CD14-positive monocyte (primary cell): ENCODE measurements around the gene HPCA. TPM values are rescaled to one million over a fixed set of nuclear protein-coding genes. Genes with fewer than 3 reads are reported as not detected.

Experiments
- DNase-seq, 3 donors: peaks; one replicate each; pipeline ENCODE4 v3.0.0-alpha.2; 2011 to 2022
- H2AFZ ChIP-seq: 2 replicates; pipeline ENCODE4 v1.6.0; 2012; ENCODE audit warnings: mild to moderate bottlenecking, low read depth, low read length, inconsistent platforms; ENCODE audit not compliant: insufficient read depth, poor library complexity, severe bottlenecking
- H3K27ac ChIP-seq, 2 donors: 1 replicate in 1 of 2; 2 replicates in 1 of 2; pipeline ENCODE4 v1.5.1; 2012 to 2013; ENCODE audit warnings: low read length in 2 of 2, control low read depth in 1 of 2, inconsistent platforms in 1 of 2, low read depth in 1 of 2, mild to moderate bottlenecking in 1 of 2
- H3K27me3 ChIP-seq, 2 donors: one replicate each; pipeline versions ENCODE4 v1.6.0 to v1.6.1; 2011 to 2013; ENCODE audit warnings: low read length in 2 of 2; ENCODE audit not compliant: control insufficient read depth in 2 of 2, insufficient read depth in 2 of 2
- H3K36me3 ChIP-seq, 2 donors: replicated peaks in 1 of 2; 1 replicate in 1 of 2; 2 replicates in 1 of 2; pipeline versions ENCODE4 v1.5.1 to v1.6.1; 2012 to 2013; ENCODE audit warnings: low read length in 2 of 2, control low read depth in 1 of 2, inconsistent platforms in 1 of 2, mild to moderate bottlenecking in 1 of 2; ENCODE audit not compliant: insufficient read depth in 2 of 2, control insufficient read depth in 1 of 2
- H3K4me1 ChIP-seq, 2 donors: 1 replicate in 1 of 2; 2 replicates in 1 of 2; pipeline versions ENCODE4 v1.5.1 to v1.6.1; 2012 to 2013; ENCODE audit warnings: low read length in 2 of 2, control low read depth in 1 of 2, inconsistent platforms in 1 of 2, mild to moderate bottlenecking in 1 of 2, moderate library complexity in 1 of 2; ENCODE audit not compliant: insufficient read depth in 2 of 2, control insufficient read depth in 1 of 2
- H3K4me2 ChIP-seq: replicated peaks from 2 replicates; pipeline ENCODE3; 2012; ENCODE audit warnings: low read length, moderate library complexity, mild to moderate bottlenecking; ENCODE audit not compliant: poor library complexity, severe bottlenecking; ENCODE audit errors: extremely low read depth
- H3K4me3 ChIP-seq, 3 experiments: fragments of 200-600 bp in 1 of 3; sonication (generic) in 1 of 3; replicated peaks in 1 of 3; 1 replicate in 2 of 3; 2 replicates in 1 of 3; pipeline ENCODE4 v1.5.1; 2011 to 2013; ENCODE audit warnings: low read length in 3 of 3, mild to moderate bottlenecking in 3 of 3, control low read depth in 2 of 3, low read depth in 2 of 3, inconsistent platforms in 1 of 3, moderate library complexity in 1 of 3
- H3K79me2 ChIP-seq: 2 replicates; pipeline ENCODE4 v1.6.0; 2012; ENCODE audit warnings: mild to moderate bottlenecking, control low read depth, inconsistent platforms, low read length, moderate library complexity; ENCODE audit not compliant: insufficient read depth
- H3K9ac ChIP-seq: 2 replicates; pipeline ENCODE4 v1.6.0; 2017; ENCODE audit warnings: low read length, mild to moderate bottlenecking; ENCODE audit not compliant: insufficient read depth, poor library complexity, severe bottlenecking
- H3K9me3 ChIP-seq, 2 donors: replicated peaks in 1 of 2; 1 replicate in 1 of 2; 2 replicates in 1 of 2; pipeline versions ENCODE4 v1.5.1 to v1.6.1; 2012 to 2013; ENCODE audit warnings: low read length in 2 of 2, control low read depth in 1 of 2; ENCODE audit not compliant: control insufficient read depth in 1 of 2, insufficient read depth in 1 of 2
- H4K20me1 ChIP-seq: 2 replicates; pipeline ENCODE4 v1.6.0; 2012; ENCODE audit warnings: mild to moderate bottlenecking, low read length, control low read depth, moderate library complexity; ENCODE audit not compliant: insufficient read depth
- H3K27ac Mint-ChIP-seq, 7 donors: one replicate each; pipeline ENCODE4 v1.8.0; 2020; ENCODE audit warnings: mild to moderate bottlenecking in 7 of 7, mixed read lengths in 7 of 7, moderate library complexity in 6 of 7, inconsistent platforms in 2 of 7
- H3K27me3 Mint-ChIP-seq, 3 donors: one replicate each; pipeline ENCODE4 v1.8.0; 2021 to 2022; ENCODE audit warnings: low read depth in 3 of 3, mild to moderate bottlenecking in 3 of 3, mixed read lengths in 3 of 3, moderate library complexity in 3 of 3, inconsistent platforms in 1 of 3
- H3K36me3 Mint-ChIP-seq, 2 donors: one replicate each; pipeline ENCODE4 v1.8.0; 2020; ENCODE audit warnings: mixed read lengths in 2 of 2, inconsistent platforms in 1 of 2, mild to moderate bottlenecking in 1 of 2
- H3K4me1 Mint-ChIP-seq: one replicate; pipeline ENCODE4 v1.8.0; 2020; ENCODE audit warnings: mild to moderate bottlenecking, mixed read lengths
- H3K4me3 Mint-ChIP-seq, 2 donors: one replicate each; pipeline ENCODE4 v1.8.0; 2020; ENCODE audit warnings: mild to moderate bottlenecking in 2 of 2, mixed read lengths in 2 of 2, moderate library complexity in 1 of 2
- H3K9me3 Mint-ChIP-seq, 7 donors: one replicate each; pipeline ENCODE4 v1.8.0; 2020 to 2022; ENCODE audit warnings: mixed read lengths in 7 of 7, mild to moderate bottlenecking in 6 of 7, moderate library complexity in 6 of 7, inconsistent platforms in 2 of 7
- CTCF ChIP-seq: fragments of 200-600 bp; IDR thresholded peaks from one replicate; pipeline ENCODE4 v1.8.0; 2022; ENCODE audit warnings: antibody characterized with exemption, mild to moderate bottlenecking
- WGBS: methylation state at CpG from one replicate; pipeline ENCODE4 v1.1.5; 2013; ENCODE audit warnings: missing lambda C conversion rate; ENCODE audit not compliant: insufficient coverage; 5-methylcytosine and 5-hydroxymethylcytosine counted together
- intact Hi-C, 2 donors: fragments of 100-400 bp; cut with micrococcal nuclease; formaldehyde crosslinking; loops; one replicate each; pipeline versions ENCODE4 v1.15.0 to v1.15.1; 2023
- polyA plus RNA-seq, 3 donors: library from polyadenylated mRNA; depleted of rRNA in 1 of 3; unstranded in 2 of 3; stranded (reverse) in 1 of 3; fragments of 300-500 nt in 2 of 3; fragments of >200 nt in 1 of 3; fragmentation: Illumina TruSeq in 2 of 3; gene quantifications; 1 replicate in 2 of 3; 2 replicates in 1 of 3; pipeline ENCODE4 v1.2.3, GENCODE V29; 2012 to 2021

Gene HPCA
- polyA plus RNA-seq, 3 donors: not detected

- WGBS: 99% methylated on average over 8 of the region's 13 CpGs
- Histone ChIP-seq H3K27ac (no peak overlapping the region), H3K36me3 (peaks cover 58 to 93% of the 10 kb centered on the region in 2 donors), H3K27me3 (no peaks in the 10 kb centered on the region), H3K9ac (no peak overlapping the region), H2AFZ (no peak overlapping the region), H3K79me2 (no peaks in the 10 kb centered on the region), H4K20me1 (no peaks in the 10 kb centered on the region), H3K9me3 (no peaks in the 10 kb centered on the region), H3K4me2 (no peak overlapping the region), H3K4me1 (no peaks in the 10 kb centered on the region), H3K4me3 (no peak overlapping the region)
- Mint-ChIP-seq H3K9me3 (peaks cover 0 to 2% (median 0%) of the 10 kb centered on the region in 7 donors), H3K27ac (no peak overlapping the region), H3K4me1 (no peaks in the 10 kb centered on the region), H3K36me3 (peaks cover 63 to 83% of the 10 kb centered on the region in 2 donors), H3K4me3 (no peak overlapping the region), H3K27me3 (no peaks in the 10 kb centered on the region)
- no peak for TF ChIP-seq CTCF
- intact Hi-C loops: no loop called here
- DNase-seq: no peak
Observed at GRCh38 chr1:32855861-32856617, 30.3 kb upstream of the HPCA start.

- no peak for TF ChIP-seq CTCF
- Mint-ChIP-seq H3K4me3 (no peak overlapping the region), H3K4me1 (no peaks in the 10 kb centered on the region), H3K27me3 (no peaks in the 10 kb centered on the region), H3K36me3 (peaks cover 73 to 84% of the 10 kb centered on the region in 2 donors), H3K9me3 (peaks cover 0 to 2% (median 0%) of the 10 kb centered on the region in 7 donors), H3K27ac (no peak overlapping the region)
- no CpG with 5 or more reads among the region's 2 CpGs for WGBS
- H4K20me1 ChIP-seq: no peaks in the 10 kb centered on the region
- H3K36me3 ChIP-seq: peaks cover 54 to 98% of the 10 kb centered on the region in 2 donors
- intact Hi-C loops: no loop called here
- H3K79me2 ChIP-seq: no peaks in the 10 kb centered on the region
- H3K9ac ChIP-seq: no peak overlapping the region
- H3K9me3 ChIP-seq: no peaks in the 10 kb centered on the region
- H2AFZ ChIP-seq: no peak overlapping the region
- H3K4me1 ChIP-seq: no peaks in the 10 kb centered on the region
- H3K27ac ChIP-seq: no peak overlapping the region
- no peak for DNase-seq
- no peak overlapping the region for H3K4me2 ChIP-seq
- no peak overlapping the region for H3K4me3 ChIP-seq
- no peaks in the 10 kb centered on the region for H3K27me3 ChIP-seq
Observed at GRCh38 chr1:32858136-32858535, 28.2 kb upstream of the HPCA start.
